ENCODE data around the gene GAL3ST1. TPM values are rescaled to one million over a fixed set of nuclear protein-coding genes. Genes with fewer than 3 reads are reported as not detected.
"Not testable (repeated sequence)": the region's sequence is repeated elsewhere in the genome, so short reads cannot be mapped to it uniquely, and the experiment has no call there.

The GAL3ST1 gene
- total RNA-seq, 3 donors from 2014 or later, result 0.16 to 0.38 TPM; not detected in 1

- no peak for ATAC-seq
- peaks cover 66% of the 10 kb centered on the region for H3K36me3 Mint-ChIP-seq (ENCODE audit: insufficient read depth)
- no peak overlapping the region for H3K4me3 Mint-ChIP-seq
- H3K27me3 Mint-ChIP-seq (ENCODE audit: low read depth), result no peaks in the 10 kb centered on the region
- no peaks in the 10 kb centered on the region for H3K4me1 Mint-ChIP-seq (ENCODE audit: low read depth)
- H3K9me3 Mint-ChIP-seq, result no peaks in the 10 kb centered on the region
- DNase-seq, result no peak
Observed at GRCh38 chr22:30582788-30583545, 8.5 kb upstream of the GAL3ST1 start.

GRCh38 chr22:30582051-30582450, 7.6 kb upstream of the GAL3ST1 start:
- Mint-ChIP-seq H3K4me3 (no peak overlapping the region), H3K4me1 (ENCODE audit: low read depth) (no peaks in the 10 kb centered on the region), H3K36me3 (ENCODE audit: insufficient read depth) (peaks cover 65% of the 10 kb centered on the region), H3K9me3 (no peaks in the 10 kb centered on the region), H3K27me3 (ENCODE audit: low read depth) (no peaks in the 10 kb centered on the region)
- ATAC-seq (no peak), DNase-seq (no peak)

- ATAC-seq (no peak), DNase-seq (no peak)
- no peaks in the 10 kb centered on the region for H3K27me3 Mint-ChIP-seq (ENCODE audit: low read depth)
- no peaks in the 10 kb centered on the region for H3K4me1 Mint-ChIP-seq (ENCODE audit: low read depth)
- no peaks in the 10 kb centered on the region for H3K9me3 Mint-ChIP-seq
- H3K36me3 Mint-ChIP-seq (ENCODE audit: insufficient read depth), result peaks cover 65% of the 10 kb centered on the region
- no peak overlapping the region for H3K4me3 Mint-ChIP-seq
Observed at GRCh38 chr22:30580896-30581295, 6.4 kb upstream of the GAL3ST1 start.

GRCh38 chr22:30578481-30578880, 4.0 kb upstream of the GAL3ST1 start:
- no peak overlapping the region for H3K4me3 Mint-ChIP-seq
- ATAC-seq, result no peak
- no peaks in the 10 kb centered on the region for H3K27me3 Mint-ChIP-seq (ENCODE audit: low read depth)
- H3K4me1 Mint-ChIP-seq (ENCODE audit: low read depth), result peaks cover 4% of the 10 kb centered on the region
- DNase-seq, result no peak
- H3K9me3 Mint-ChIP-seq, result no peaks in the 10 kb centered on the region
- H3K36me3 Mint-ChIP-seq (ENCODE audit: insufficient read depth), result peaks cover 59% of the 10 kb centered on the region

- H3K36me3 Mint-ChIP-seq (ENCODE audit: insufficient read depth), result peaks cover 41% of the 10 kb centered on the region
- H3K9me3 Mint-ChIP-seq, result no peaks in the 10 kb centered on the region
- H3K4me3 Mint-ChIP-seq, result no peak overlapping the region
- DNase-seq (no peak), ATAC-seq (no peak)
- H3K4me1 Mint-ChIP-seq (ENCODE audit: low read depth), result peaks cover 4% of the 10 kb centered on the region
- H3K27me3 Mint-ChIP-seq (ENCODE audit: low read depth), result no peaks in the 10 kb centered on the region
Observed at GRCh38 chr22:30575859-30576258, 1.4 kb upstream of the GAL3ST1 start.

DNA sequence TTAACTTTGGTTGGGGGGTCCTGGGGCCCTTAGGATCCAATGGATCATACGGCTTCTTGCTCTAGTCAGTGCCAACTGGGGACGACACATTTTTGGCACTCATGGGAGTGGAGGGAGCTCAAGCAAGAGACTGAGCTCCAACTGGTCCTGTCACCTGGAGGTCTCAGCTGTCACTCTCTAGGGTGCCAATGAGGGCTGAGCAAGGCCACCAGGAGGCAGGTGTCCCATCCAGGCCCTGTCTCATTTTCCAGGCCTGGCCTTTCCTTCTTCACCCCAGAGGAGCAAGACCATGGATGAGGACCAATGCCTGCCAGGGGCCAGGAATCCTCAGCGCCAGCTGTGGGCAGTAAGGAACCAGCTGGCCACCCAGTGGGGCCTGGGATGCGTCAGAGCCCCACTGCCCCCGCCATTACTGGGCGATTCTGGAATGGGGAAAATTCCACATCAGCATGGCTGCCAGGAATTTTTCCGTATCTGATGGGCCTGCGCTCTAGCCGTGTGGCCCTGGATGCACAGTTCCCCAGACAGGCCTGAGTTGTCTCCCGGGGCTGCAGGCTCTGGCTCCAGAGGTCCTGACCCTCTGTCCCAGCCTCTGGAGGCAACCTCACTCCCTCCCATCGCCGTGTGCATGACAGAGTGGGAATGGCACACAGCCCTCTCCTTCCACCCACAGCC, 669 bp upstream of the GAL3ST1 start:
- H3K9me3 Mint-ChIP-seq, result no peaks in the 10 kb centered on the region
- H3K27me3 Mint-ChIP-seq (ENCODE audit: low read depth), result no peaks in the 10 kb centered on the region
- peaks cover 35% of the 10 kb centered on the region for H3K36me3 Mint-ChIP-seq (ENCODE audit: insufficient read depth)
- DNase-seq, result no peak
- H3K4me3 Mint-ChIP-seq, result no peak overlapping the region
- ATAC-seq, result peak; percentile 19 to 20
- H3K4me1 Mint-ChIP-seq (ENCODE audit: low read depth), result peaks cover 4% of the 10 kb centered on the region

DNA sequence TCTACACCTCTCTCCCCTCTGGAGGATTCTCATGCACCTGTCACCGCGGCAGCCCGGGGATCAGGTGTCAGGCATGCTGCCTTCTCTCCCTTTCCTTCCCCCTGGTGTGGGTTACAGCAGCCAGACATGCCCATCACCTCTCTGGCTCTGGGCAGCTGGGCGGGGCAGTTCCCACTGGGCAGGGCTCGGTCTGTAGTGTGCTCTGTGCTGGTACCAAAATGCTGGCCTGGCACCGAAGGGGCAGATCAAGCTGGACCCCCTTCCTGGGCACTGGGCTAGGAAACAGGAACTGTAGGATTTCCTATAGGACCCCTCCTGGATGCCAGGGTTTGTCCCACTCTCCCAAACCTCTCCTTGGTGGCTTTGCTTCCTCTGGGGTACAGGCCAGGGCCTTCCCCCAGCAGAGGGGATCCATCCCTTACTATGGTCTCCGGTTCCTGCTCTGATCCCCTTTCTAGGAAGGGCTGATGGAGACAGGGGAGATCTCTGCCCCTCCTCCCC, 821 bp downstream of the GAL3ST1 start:
- no peaks in the 10 kb centered on the region for H3K9me3 Mint-ChIP-seq
- peaks cover under 1% of the 10 kb centered on the region for H3K27me3 Mint-ChIP-seq (ENCODE audit: low read depth)
- ATAC-seq, result no peak

GRCh38 chr22:30572840-30573593, 1.4 kb downstream of the GAL3ST1 start:
- Mint-ChIP-seq H3K36me3 (ENCODE audit: insufficient read depth) (peaks cover 21% of the 10 kb centered on the region), H3K4me1 (ENCODE audit: low read depth) (peaks cover 4% of the 10 kb centered on the region), H3K9me3 (no peaks in the 10 kb centered on the region), H3K27me3 (ENCODE audit: low read depth) (peaks cover 5% of the 10 kb centered on the region), H3K4me3 (no peak overlapping the region)
- DNase-seq, result no peak
- no peak for ATAC-seq

More for the DNA sequence above, 821 bp downstream of the GAL3ST1 start:
- Mint-ChIP-seq H3K4me3 (no peak overlapping the region), H3K36me3 (ENCODE audit: insufficient read depth) (peaks cover 21% of the 10 kb centered on the region), H3K4me1 (ENCODE audit: low read depth) (peaks cover 4% of the 10 kb centered on the region)
- DNase-seq, result no peak

GRCh38 chr22:30572210-30572609, 2.3 kb downstream of the GAL3ST1 start:
- ATAC-seq, result no peak
- Mint-ChIP-seq H3K36me3 (ENCODE audit: insufficient read depth) (peaks cover 15% of the 10 kb centered on the region), H3K27me3 (ENCODE audit: low read depth) (peaks cover 5% of the 10 kb centered on the region), H3K9me3 (no peaks in the 10 kb centered on the region), H3K4me1 (ENCODE audit: low read depth) (peaks cover 4% of the 10 kb centered on the region), H3K4me3 (no peak overlapping the region)
- DNase-seq, result no peak

- H3K4me1 Mint-ChIP-seq (ENCODE audit: low read depth), result no peaks in the 10 kb centered on the region
- no peaks in the 10 kb centered on the region for H3K9me3 Mint-ChIP-seq
Observed at GRCh38 chr22:30569674-30570202, 4.7 kb downstream of the GAL3ST1 start.

GRCh38 chr22:30568137-30568805, 6.2 kb downstream of the GAL3ST1 start:
- Mint-ChIP-seq H3K9me3 (no peaks in the 10 kb centered on the region), H3K36me3 (ENCODE audit: insufficient read depth) (no peaks in the 10 kb centered on the region), H3K4me3 (no peak overlapping the region), H3K27me3 (ENCODE audit: low read depth) (peaks cover 6% of the 10 kb centered on the region), H3K4me1 (ENCODE audit: low read depth) (no peaks in the 10 kb centered on the region)
- DNase-seq, result no peak
- no peak for ATAC-seq

More at GRCh38 chr22:30569674-30570202, 4.7 kb downstream of the GAL3ST1 start:
- H3K4me3 Mint-ChIP-seq, result no peak overlapping the region
- DNase-seq (no peak), ATAC-seq (no peak)
- H3K36me3 Mint-ChIP-seq (ENCODE audit: insufficient read depth), result no peaks in the 10 kb centered on the region
- H3K27me3 Mint-ChIP-seq (ENCODE audit: low read depth), result peaks cover 5% of the 10 kb centered on the region

DNA sequence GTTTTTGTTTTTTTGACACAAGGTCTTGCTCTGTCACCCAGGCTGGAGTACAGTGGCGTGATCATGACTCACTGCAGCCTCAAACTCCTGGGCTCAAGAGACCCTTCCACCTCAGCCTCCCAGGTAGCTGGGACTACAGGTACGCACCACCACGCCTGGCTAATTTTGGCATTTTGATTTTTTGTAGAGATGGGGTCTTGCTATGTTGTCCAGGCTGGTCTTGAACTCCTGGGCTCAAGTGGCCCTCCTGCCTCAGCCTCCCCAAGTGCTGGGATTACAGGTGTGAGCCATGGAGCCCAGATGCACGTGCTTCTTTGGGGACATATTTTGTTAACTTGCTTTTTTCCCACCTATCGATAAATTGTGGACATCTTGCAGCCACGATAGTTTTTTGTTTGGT, 7.2 kb downstream of the GAL3ST1 start:
- ATAC-seq; DNase-seq; H3K4me1 Mint-ChIP-seq (ENCODE audit: low read depth); H3K4me3 Mint-ChIP-seq; H3K9me3 Mint-ChIP-seq; H3K36me3 Mint-ChIP-seq (ENCODE audit: insufficient read depth); H3K27me3 Mint-ChIP-seq (ENCODE audit: low read depth): not testable (repeated sequence)

GRCh38 chr22:30566125-30566524, 8.3 kb downstream of the GAL3ST1 start:
- ATAC-seq (no peak), DNase-seq (no peak)
- no peaks in the 10 kb centered on the region for H3K4me1 Mint-ChIP-seq (ENCODE audit: low read depth)
- peaks cover 7% of the 10 kb centered on the region for H3K27me3 Mint-ChIP-seq (ENCODE audit: low read depth)
- H3K36me3 Mint-ChIP-seq (ENCODE audit: insufficient read depth), result no peaks in the 10 kb centered on the region
- no peak overlapping the region for H3K4me3 Mint-ChIP-seq
- no peaks in the 10 kb centered on the region for H3K9me3 Mint-ChIP-seq

DNA sequence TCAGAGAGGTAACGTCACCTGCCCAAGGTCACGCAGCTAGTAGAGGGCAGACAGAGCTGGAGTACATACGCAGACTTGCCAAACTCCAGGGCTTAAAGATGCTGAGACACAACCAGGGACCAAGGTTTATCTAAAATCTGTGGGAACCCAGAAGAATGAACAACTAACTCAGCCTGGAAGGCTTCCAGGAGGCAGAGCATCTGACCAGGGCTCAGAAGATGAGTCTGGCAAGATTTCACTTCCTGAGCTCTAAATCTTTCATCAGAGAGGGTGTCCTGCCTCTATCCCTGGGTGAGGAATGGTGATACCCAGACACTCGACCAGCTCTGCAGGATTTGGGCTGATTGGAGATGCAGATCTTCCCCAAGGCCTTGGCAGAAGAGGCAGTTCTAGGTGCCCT, 9.1 kb downstream of the GAL3ST1 start:
- Mint-ChIP-seq H3K9me3 (no peaks in the 10 kb centered on the region), H3K36me3 (ENCODE audit: insufficient read depth) (no peaks in the 10 kb centered on the region), H3K4me3 (no peak overlapping the region), H3K27me3 (ENCODE audit: low read depth) (peaks cover 9% of the 10 kb centered on the region), H3K4me1 (ENCODE audit: low read depth) (no peaks in the 10 kb centered on the region)
- DNase-seq (no peak), ATAC-seq (no peak)
